Measurements from ENCODE around the gene NCOR2. TPM values are rescaled to one million over a fixed set of nuclear protein-coding genes. Genes with fewer than 3 reads are reported as not detected.

NCOR2 gene
- total RNA-seq, 1 experiment from 2014 or later = 153 TPM

DNA sequence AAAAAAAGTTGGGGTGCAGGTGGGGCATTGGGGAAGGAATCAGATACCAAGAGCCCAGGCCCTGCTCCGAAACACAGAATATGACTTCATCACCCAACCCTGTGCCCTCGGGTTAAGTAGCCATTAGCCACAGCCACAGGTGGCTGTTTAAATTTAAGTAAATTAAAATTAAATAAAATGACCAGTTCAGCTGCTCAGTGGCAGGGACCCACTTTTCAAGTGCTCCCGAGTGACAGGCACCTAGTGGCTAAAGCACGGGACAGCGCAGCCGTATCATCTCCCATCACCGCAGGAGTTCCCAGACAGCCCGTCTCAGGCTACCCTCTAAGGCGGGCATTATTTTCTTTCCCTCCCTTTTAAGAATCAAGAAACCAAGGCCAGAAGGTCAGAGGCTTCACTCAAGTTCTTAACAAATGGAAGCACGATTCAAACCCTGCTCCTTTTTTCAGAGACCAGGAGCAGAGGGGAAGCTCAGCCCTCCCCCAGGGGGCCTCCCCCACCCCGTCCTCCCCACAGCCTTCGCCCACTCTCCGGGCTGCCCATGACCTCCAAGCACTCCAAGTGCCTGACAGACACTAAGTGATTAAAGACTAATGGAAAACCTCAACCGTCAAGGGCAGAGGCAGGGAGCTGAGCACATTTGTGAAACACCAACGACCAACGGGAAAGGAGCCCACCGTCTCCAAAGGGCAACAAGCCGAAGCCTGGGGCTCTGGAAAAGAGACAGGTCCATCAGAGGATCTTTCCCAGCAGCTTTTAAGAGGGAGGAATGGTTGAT lies 5.2 kb downstream of the NCOR2 start:
- BruUV-seq (replicated peaks) = no TSS peak
- no peaks in the 10 kb centered on the region for H3K9me3 ChIP-seq (ENCODE audit: control insufficient read depth in 1 of 2, insufficient read depth in 1 of 2, low read depth in 1 of 2, low read length in 2 of 2)
- no peaks in the 10 kb centered on the region for H3K27me3 ChIP-seq (ENCODE audit: insufficient read depth, low read length)
- peaks cover 96% of the 10 kb centered on the region for H3K79me2 ChIP-seq (ENCODE audit: insufficient read depth, low read length)
- H3K4me1 ChIP-seq (ENCODE audit: control insufficient read depth in 1 of 2, insufficient read depth in 2 of 2, low read length in 2 of 2) = peaks cover 0 to 13% of the 10 kb centered on the region in 2 experiments; a peak in 3 of 4 replicates
- no peak overlapping the region for H3K4me2 ChIP-seq (ENCODE audit: low read length)
- ChIA-PET RAD21 (ENCODE audit: low non-redundant PET in 1 of 2, low total read pairs in 2 of 2, uncharacterized antibody in 2 of 2, unreplicated experiment in 2 of 2) (no interaction called here), POLR2A (no interaction called here), CTCF (interaction anchor here (0.6 kb wide), 1 partner anchor 22 kb away, joined by 5 read pairs; no protein-coding TSS in a partner anchor)
- H3K9ac ChIP-seq (ENCODE audit: low read length) = no peak overlapping the region
- no peak for TF ChIP-seq CTCF (IDR thresholded peaks at IDR 0.05 in 2 of 3, conservative IDR thresholded peaks at IDR 0.05 in 1 of 3; ENCODE audit: borderline replicate concordance in 1 of 3, insufficient read depth in 1 of 3, low read depth in 2 of 3, low read length in 2 of 3)
- no peak for TF ChIP-seq CBX3 (IDR thresholded peaks at IDR 0.05; ENCODE audit: low read depth)
- no peak for TF ChIP-seq SP1 (IDR thresholded peaks at IDR 0.05; ENCODE audit: low read depth)
- no peak for TF ChIP-seq POLR2AphosphoS5 (IDR thresholded peaks at IDR 0.05; ENCODE audit: low read depth, low read length)
- no peak for TF ChIP-seq SRF (IDR thresholded peaks at IDR 0.05; ENCODE audit: low read depth)
- TF ChIP-seq YY1 (IDR thresholded peaks at IDR 0.05; ENCODE audit: extremely low read depth, insufficient replicate concordance, low read depth, low read length) = no peak
- no peak for TF ChIP-seq ZFX (IDR thresholded peaks at IDR 0.05)
- TF ChIP-seq, protein P1, sequence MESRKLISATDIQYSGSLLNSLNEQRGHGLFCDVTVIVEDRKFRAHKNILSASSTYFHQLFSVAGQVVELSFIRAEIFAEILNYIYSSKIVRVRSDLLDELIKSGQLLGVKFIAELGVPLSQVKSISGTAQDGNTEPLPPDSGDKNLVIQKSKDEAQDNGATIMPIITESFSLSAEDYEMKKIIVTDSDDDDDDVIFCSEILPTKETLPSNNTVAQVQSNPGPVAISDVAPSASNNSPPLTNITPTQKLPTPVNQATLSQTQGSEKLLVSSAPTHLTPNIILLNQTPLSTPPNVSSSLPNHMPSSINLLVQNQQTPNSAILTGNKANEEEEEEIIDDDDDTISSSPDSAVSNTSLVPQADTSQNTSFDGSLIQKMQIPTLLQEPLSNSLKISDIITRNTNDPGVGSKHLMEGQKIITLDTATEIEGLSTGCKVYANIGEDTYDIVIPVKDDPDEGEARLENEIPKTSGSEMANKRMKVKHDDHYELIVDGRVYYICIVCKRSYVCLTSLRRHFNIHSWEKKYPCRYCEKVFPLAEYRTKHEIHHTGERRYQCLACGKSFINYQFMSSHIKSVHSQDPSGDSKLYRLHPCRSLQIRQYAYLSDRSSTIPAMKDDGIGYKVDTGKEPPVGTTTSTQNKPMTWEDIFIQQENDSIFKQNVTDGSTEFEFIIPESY (IDR thresholded peaks at IDR 0.05; ENCODE audit: extremely low read depth, insufficient replicate concordance, low read length) = no peak
- no peak overlapping the region for H2AFZ ChIP-seq (ENCODE audit: low read depth, low read length, poor library complexity, severe bottlenecking)
- DNase-seq (ENCODE audit: low read depth, low spot score) (no peak), ATAC-seq (no peak)
- H3K36me3 ChIP-seq (ENCODE audit: control insufficient read depth in 1 of 2, insufficient read depth in 2 of 2, low read length in 2 of 2) = peaks cover 0 to 6% of the 10 kb centered on the region in 2 experiments; a peak in 1 of 4 replicates
- no peaks in the 10 kb centered on the region for H3K9me2 ChIP-seq (ENCODE audit: insufficient read depth)
- no peak overlapping the region for H3K4me3 ChIP-seq (replicated peaks in 1 of 2; ENCODE audit: low read depth in 1 of 2, low read length in 2 of 2)
- no peak overlapping the region for H3K27ac ChIP-seq (ENCODE audit: low read depth, low read length)
- H4K20me1 ChIP-seq (ENCODE audit: insufficient read depth) = peaks cover 20% of the 10 kb centered on the region; the same call in 1 of the 2 replicates
- intact Hi-C loops (cut with micrococcal nuclease) = loop anchor here (10.0 kb wide), 1 partner anchor 167 kb away; no protein-coding TSS in a partner anchor

Data from HCT116 (cell line).